HTERT RPE-1 (cell line): ENCODE data around the gene NDUFAF2.

ENCODE experiments used
- in situ Hi-C: fragments of 300-500 bp; cut with MboI; formaldehyde crosslinking; loops from 4 replicates; pipeline ENCODE4 v1.14.3; 2020; ENCODE audit warnings: low sequenced_read_pairs

The NDUFAF2 gene

DNA sequence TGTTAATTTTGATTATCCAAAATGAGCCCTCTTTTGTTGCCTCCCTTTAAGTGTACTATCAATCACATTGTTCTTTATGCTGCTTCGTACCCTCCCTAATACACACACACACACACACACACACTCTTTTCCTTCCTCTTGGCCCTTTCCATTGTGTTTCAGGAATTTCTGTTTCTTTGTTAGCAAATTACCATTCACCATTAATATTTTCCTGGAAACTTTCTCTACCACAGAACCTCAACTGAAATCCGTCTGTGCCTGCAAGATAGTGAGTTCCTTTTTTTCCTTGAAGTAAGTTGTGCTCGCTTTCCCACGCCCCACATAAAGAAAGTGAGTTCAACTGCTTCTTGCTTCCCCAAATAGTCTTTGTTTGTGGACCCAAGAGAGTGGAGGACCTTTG is 155.4 kb downstream of the NDUFAF2 start:
- in situ Hi-C loops, result no loop called here

DNA sequence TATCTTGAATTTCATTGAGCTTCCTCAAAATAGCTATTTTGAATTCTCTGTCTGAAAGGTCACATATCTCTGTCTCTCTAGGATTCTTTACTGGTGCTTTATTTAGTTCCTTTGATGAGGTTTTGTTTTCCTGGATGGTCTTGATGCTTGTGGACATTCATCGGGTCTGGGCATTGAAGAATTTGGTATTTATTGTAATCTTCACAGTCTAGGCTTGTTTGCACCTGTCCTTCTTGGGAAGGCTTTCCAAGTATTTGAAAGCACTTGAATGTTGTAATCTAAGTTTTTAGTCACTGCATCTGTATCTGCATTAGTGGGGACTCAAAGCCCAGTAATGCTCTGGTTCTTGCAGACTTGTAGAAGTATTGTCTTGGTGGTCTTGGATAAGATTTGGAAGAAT is 169.4 kb downstream of the NDUFAF2 start:
- in situ Hi-C loops, result no loop called here

DNA sequence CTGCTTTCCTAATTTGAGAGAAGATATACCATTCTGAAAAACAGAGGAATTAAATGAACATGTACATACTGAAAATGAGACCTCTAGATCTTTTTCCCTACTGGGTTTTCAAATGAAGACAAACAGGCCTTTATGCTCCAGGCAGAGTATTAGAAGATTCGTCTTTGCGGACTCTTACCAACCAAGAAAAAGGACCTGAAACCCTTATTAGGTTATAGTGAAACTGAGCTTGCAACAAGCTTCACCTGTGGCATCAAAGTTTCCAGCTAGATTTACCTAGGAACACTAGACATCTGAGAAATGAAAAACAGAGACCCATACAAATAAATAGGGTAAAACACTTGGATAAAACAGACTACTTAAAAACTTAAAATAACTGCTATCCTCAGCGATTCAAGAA is 171.0 kb downstream of the NDUFAF2 start:
- in situ Hi-C loops, result no loop called here

DNA sequence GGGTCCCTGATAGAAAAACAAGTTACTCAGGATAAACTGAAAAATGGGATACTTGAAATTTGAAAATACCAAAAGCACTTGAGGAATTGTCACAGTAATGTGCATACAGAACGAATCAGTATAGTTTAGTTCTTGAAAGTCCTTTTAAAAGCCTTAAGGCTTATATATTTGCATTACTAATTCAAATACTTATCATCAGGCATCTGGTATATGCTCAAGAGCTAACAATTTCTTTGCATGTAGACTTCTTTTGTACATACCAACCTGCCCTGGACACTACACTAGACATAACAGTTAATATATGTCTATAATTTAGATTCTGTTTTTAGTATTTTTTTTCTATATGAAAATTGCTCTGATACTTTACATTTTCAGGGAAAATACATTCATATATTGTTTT is 174.1 kb downstream of the NDUFAF2 start:
- in situ Hi-C loops, result no loop called here

DNA sequence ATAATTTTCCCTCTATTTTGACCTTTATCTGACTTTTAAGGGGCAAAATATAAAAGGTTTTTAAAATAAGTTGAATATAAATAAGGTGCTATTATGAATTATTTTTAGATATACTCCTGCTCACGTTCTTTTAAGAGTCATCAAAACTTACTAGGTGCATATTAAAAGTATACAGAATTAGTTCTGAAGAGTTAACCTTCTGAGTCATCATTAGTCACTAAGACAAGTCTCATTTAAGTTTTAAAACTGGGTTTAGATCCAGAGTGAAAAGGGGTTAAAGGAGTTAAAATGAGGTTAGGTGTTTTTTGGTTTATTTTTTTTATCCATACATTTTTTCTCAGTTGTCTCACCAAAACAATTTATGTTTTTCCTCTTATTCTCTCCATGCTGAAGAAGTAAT is 175.5 kb downstream of the NDUFAF2 start:
- in situ Hi-C loops, result no loop called here

DNA sequence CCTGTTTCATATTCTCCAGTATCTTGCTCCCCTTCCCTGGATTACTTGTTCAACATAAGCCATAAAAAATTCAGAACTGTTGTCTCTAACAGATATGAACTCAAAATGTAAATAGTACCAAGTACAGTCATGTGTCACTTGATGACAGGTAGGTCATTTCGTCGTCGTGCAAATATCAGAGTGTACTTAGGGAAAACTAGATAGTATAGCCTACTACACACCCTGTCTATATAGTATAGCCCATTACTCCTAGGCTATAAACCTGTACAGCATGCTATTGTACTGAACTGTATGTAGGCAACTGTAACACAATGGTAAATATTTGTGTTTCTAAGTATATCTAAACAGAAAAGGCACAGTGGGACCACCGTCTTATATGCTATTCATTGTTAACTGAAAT is 178.1 kb downstream of the NDUFAF2 start:
- in situ Hi-C loops, result no loop called here

DNA sequence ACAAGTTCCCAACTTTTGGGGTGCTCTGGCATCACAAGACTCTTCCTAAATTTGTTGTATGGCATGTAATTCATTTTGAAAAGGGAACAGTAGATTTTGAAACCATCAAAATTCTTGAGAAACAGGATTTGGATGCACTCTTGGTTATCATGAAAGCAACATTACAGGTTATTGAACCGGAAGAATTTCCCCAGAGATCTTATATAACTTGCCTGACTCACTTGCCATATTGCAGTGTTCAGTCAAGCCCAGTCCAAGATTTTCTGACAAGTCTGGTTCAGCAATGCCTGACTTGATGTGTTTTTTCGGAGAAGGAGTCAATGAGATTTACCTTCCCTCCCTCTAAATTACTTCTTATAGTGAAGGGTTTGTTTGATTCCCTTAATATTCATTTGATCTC is 185.3 kb downstream of the NDUFAF2 start:
- in situ Hi-C loops, result no loop called here

DNA sequence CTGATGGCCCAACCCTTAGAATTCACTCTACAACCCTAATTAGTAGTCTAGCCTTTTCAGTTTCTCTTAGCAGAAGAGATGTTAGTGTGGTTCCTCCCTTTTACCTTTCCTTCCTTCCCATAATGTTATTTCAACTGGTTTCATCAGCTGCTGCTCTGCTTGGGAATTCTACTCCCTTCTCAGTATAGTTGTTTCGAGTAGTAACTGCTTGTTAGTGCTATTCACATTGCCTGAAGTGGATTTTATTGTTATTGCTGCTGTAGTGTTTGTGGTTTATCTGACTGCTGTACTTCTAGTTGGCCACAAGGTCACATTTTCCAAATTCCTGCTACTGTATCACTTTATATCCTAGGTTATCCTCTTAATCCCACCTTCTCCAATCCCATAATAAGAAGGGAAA is 187.6 kb downstream of the NDUFAF2 start:
- in situ Hi-C loops, result no loop called here

DNA sequence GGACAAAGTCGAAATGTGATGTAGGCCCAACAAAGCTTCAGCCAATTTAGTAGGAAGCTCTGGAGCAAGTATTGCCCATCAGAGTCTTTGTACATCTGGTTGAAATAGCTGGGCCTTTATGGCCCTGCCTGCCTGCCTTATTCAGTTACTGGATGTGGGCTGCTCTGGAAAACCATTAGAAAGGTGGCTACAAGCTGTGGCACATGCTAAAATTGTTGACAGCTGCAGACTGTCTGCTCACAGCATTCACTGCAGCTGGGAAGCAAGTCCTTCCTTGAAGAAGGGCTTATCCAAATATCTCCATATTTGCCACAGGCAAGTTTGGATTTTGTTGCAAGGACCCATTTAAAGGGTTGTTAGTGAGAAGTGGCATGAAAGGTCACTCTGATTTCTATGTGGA is 192.8 kb downstream of the NDUFAF2 start:
- in situ Hi-C loops, result no loop called here

DNA sequence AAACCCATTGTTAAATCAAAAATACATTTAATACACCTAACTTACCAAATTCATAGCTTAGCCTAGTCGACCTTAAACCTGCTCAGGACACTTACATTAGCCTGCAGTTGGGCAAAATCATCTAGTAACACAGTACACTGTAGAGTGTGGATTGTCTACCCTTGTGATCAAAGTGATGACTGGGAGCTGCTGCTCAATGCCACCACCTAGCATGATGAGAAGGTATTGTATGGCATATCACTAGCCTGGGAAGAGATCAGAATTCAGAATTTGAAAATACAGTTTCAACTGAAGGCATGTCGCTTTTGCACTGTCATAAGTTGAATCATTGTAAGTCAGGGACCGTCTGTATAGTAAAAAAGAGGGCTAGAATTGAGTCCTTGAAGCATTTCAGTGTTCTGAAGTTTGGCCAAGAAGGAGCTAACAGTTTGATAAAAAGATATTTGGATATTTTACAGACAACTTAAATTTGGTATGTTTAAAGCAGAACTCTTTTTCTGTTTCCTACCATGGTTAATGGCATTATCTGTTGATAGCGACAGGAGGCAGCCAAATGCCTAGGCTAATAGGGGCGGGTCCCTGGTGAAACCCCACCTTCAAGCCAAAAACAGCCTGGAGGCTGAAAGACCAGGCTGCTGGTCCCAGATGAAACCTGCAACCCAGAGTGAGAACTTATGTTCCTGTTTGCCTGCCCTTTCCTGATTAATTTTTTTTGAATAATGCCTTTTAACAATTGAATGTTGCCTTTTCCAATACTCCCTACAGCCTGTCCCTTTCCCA is 194.3 kb downstream of the NDUFAF2 start:
- in situ Hi-C loops, result no loop called here

DNA sequence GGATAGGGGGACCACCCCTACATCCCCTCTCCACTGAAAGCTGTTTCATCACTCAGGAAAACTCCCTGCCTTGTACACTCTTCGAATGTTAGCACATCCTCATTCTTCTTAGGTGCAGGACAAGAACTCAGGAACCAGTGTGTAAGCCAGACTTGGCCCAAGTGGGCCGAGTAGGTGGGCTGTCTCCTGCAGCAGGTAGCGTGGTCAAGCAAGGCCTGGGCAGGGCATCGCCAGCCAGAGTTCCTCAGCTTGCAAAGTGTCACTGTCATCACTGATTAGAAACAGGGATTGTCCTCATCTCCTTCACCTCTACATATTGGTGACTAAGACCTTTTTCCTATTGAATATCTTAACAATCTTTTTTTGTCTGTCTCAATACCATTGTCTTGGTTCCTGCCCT is 194.9 kb downstream of the NDUFAF2 start:
- in situ Hi-C loops, result no loop called here

DNA sequence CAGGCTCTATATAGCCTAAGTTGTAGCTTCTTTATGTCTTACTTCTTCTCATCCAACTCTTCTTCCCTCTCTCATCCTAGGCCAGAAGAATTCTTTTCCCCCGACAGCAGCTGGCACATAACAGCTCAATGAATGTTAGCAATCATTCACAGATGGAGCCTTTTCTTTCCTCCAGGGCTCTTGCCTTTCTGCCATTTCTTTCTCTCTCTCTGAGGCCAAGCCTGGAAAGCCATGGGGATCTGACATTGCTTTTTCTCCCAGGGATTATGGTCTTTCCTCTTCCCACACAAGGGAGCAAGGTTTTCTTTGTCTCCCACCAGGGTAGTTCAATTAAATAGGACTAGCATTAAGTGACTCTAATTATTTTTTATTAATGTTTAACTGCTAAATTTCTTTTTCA is 196.8 kb downstream of the NDUFAF2 start:
- in situ Hi-C loops, result no loop called here

DNA sequence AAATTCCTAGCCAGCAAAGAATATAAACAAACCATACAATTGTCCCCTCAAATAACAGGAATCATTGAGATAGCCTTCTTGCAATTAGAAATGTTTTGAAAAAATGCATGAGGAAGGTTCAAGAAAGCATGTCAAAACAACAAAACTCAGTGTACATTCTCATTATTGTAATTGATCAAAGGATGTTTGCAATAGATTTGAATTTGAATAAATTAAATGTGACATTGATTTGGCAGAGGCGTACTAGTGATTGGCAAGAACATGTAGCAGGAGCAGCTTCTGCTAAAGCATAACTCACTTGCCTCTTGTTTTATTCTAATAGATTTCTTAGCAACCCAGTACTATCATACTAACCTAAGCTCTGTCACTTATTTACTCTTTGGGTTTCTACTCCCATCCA is 197.4 kb downstream of the NDUFAF2 start:
- in situ Hi-C loops, result no loop called here

DNA sequence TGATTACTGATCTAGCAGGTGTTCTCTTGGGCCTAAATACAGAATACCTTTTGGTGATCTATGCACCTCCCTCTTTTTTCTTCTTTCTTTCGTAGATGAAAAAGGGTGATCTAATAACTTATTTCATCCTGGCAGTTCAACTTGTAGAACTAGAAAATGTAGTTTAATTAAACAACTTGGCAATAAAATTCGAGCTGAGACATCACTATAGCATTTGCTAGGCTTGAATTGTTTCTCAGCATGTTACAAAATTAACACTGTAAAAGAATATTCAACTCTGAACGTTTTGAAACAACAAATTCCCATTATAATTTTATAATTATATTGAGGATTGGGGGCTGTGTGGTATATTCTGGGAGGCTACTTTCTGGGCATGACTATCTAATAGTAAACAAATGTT is 197.8 kb downstream of the NDUFAF2 start:
- in situ Hi-C loops, result no loop called here

DNA sequence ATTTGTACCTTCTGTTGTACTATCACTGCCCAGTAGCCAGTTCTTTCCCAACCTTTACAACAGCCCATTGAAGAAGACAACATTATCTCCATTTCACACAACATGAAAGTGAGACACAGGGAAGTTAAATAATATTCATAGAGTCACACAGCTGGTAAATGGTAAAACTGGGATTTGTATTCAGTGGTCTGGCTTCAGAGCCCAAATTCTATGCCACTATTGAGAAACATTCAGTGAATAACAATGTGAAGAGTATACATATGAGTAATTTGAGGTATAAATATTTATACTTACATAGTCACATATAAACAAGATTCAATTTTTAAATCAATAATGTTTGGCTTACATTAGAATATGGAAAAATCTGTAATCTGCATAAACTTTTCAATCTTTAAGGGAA is 203.5 kb downstream of the NDUFAF2 start:
- in situ Hi-C loops, result no loop called here

DNA sequence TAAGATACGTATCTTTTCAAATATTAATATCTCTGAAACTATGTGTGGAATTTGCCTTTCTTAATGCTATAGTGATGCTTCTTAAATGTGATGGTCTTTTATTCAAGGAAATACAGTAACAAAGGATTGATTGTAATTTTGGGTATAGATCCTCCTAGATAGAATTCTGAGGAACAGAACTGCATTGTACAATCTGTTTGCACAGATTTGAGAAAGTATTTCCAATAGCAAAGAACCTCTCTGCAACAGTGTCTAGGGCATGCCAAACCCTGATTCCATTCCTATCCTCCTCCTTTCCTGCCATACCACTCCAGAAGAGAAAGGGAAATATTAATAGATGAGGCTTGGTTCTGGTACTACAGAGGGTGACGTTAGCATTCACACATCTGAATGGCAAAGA is 206.9 kb downstream of the NDUFAF2 start:
- in situ Hi-C loops, result no loop called here

DNA sequence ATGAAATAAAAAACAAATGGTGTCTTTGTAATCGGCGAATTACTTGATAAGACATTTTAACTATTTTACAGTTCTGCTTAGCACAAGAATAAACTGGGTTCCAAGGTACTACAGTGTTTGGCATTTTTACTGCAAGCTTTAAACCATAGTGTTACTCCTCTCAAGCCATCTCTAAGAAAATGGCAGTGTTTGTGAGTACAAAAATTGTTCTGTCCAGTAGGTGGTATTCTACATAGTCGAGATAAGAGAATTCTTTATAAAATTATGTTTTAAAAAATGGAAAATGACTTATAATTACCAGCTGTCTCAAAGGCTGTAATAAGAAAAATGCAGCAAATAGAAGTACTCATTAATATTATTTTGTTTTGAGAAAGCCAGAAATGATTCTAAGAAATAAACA is 214.1 kb downstream of the NDUFAF2 start:
- in situ Hi-C loops, result no loop called here

DNA sequence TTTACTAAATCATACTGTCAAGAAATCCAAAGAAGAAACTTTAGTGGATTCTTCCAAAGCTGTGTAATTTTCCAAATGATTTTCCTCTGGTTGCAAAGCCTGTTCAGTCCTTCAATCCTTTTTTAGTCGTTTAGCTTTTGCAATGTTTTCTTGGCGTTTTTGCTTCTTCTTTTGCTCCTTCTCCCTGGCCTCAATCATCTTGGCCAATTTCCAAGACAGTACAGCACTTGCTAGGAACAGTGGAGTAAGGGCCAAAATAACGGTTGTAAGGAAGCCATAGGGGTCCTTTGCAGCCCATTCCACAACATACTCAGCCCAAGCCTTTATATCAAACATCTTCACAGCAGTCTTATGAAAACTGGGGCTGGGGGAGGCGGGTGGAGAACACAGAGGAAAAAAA is 214.8 kb downstream of the NDUFAF2 start:
- in situ Hi-C loops, result no loop called here

DNA sequence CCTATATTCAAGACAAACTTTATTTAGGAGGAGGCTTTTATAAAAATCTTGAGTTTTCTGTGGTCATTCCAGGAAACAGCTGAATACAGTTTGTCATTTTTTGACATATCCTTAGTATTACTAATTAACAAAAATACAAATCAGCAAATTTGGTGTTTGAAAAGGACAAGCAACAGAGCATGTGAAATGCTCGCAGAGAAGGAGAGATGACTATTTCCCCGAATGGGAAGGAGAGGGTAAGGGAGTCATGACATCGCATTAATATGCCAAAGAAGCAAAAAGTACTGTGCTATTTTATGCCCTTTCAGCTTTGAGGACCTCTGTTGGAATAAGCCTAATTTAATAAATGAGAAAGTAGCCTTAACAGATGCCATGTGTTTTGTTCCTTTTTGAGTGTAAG is 215.5 kb downstream of the NDUFAF2 start:
- in situ Hi-C loops, result no loop called here

DNA sequence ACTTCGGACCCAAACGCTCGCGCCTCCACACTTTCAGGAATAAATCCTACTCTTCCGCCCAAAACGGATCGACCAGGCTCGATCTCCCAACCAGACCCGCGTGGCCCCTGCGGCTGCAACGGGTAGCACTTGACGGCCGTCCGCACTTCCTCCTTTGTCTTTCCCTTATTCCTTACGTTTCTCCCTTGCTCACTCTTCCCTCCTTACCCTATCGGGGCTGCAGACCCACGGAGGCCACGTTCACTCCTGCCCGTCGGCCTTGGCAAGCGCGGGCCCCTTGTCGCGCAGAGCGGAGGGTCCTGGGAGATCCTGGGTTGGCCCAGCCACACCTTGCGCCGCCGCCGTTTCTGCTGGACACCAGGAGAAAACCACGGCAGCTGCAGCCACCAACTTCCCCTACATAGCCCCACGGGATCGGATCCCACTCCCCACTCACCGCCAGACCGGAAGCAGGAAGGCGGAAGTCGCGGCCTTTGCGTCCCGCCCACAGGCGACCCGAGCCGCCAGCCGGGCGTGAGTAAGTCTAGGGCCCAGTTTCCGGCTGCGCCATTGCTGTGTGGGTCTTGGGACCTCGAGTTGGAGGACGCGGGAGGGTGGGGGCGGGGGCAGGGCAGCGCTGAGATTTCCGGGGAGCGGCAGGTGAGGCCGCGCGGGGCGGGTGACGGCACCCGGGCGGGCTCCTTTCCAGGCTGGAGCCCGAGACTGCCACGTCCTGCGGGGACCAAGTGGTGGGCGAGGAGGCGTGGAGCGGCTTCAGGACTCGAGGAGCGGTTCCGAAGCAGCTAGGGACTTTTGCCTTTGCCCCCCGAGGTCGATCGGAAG is 217.2 kb downstream of the NDUFAF2 start, which contains the start of gene SMIM15:
Gene SMIM15, minus strand, starts transcription at position 459 of the 822 bp plus-strand sequence. CDS start 2,297 bp downstream, outside the sequence.
- in situ Hi-C loops, result no loop called here

DNA sequence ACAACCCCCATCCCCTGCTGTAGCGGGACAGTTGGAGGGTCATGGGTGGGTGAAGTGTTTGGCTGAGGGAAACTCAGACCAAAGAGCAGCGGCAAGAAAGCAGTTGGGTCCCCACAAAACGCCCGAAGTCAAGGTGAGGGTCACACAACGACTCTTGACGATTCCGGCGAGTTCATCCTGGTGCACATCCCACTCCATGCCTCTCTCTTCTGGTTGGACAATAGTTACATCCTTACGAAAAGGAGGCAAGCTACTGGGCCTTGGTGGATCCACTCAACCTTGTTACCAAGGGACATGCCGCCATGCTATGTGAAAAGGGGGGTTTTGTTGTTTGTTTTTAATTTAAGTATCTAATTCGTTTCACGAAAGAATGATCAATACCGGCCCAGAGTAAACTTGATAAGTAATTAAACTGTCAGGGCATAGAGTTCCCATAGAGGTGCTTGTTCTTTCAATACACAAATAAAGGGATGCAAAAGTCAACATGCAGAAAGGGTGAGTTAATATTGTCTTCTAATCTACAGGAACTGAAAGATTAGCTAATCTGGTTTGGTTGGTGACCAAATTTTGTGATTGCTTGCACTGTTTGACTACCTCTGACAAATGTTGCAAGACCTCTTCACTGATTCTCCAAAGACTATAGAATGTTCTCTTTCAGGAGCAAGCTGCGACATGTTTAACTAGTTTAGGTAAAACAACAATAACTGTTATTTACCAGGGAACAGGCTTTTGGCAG is 218.0 kb downstream of the NDUFAF2 start:
- in situ Hi-C loops, result no loop called here

DNA sequence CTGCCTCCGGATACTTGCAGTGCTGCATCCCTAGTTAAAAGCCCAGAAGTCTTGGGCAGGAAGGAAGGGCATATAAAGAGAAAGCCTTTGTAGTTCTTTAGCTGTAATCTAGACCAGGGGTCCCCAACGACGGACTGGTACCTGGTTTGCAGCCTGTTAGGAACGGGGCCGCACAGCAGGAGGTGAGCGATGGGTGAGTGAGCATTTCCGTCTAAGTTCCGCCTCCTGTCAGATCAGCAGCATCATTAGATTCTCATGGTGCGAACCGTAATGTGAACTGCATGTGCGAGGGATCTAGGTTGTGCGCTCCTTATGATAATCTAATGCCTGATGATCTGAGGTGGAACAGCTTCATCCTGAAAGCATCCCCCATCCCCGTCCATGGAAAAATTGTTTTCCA is 218.9 kb downstream of the NDUFAF2 start:
- in situ Hi-C loops, result no loop called here
